NOMO-1 (cell line): ENCODE data around the gene BCAS3.
"Not testable (repeated sequence)": the region's sequence is repeated elsewhere in the genome, so short reads cannot be mapped to it uniquely, and the experiment has no call there.

ENCODE experiments used
- DNase-seq, 2 experiments: peaks; one replicate each; lab custom pipeline; 2025; ENCODE audit not compliant: unreplicated experiment in 2 of 2; lab: John Stamatoyannopoulos, UW

BCAS3 gene

GRCh38 chr17:61422116-61422799 is 744.6 kb downstream of the BCAS3 start:
- DNase-seq = no peak

DNA sequence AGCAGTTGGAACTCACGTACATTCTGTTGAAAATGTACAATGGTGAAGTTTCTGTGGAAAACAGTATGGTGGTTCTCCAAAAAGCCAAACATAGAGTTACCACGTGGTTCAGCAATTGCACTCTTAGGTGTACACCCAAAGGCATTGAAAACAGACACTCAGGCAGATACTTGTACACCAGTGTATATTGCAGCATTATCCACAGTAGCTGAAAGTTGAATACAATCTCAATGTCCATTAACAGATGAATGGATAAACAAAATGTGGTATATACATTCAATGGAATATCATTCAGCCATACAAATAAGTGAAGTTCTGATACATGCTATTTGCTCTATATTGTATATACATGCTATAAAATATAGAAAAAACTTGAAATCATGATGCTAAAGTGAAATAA is 745.2 kb downstream of the BCAS3 start:
- DNase-seq = no peak

DNA sequence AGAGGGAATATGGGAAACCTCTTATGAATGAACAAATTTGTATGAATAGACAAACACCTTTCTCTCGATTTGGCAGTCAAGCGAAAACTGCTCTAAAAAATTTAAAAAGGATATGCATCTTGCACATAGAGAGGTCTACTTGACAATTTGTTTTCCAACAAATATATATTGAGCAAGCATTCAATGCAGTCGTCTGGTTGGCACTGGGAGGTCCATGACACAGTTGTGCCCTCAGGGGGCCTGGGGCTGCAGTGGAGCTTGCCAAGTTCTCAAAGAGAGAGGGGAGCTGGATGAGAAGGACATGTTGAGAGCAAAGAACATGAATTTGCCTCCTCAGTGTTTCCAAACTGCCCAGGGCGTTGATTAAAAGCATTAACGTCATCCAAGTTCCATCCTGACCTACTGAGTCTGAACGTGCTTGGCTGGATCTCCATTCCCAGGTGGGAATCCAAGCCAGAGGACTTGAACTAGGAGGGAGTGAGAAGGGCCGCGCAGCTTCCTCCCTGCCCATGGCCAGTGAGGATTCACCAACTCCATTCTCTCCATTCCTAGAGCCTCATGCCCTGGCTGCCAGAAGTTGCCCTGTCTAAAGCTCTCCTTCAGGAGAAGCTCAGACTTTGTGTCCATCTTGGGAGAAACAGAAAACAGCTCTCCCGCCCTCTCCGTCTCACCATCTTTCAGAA is 746.5 kb downstream of the BCAS3 start:
- DNase-seq = no peak

GRCh38 chr17:61425682-61426481 is 748.2 kb downstream of the BCAS3 start:
- no peak for DNase-seq

DNA sequence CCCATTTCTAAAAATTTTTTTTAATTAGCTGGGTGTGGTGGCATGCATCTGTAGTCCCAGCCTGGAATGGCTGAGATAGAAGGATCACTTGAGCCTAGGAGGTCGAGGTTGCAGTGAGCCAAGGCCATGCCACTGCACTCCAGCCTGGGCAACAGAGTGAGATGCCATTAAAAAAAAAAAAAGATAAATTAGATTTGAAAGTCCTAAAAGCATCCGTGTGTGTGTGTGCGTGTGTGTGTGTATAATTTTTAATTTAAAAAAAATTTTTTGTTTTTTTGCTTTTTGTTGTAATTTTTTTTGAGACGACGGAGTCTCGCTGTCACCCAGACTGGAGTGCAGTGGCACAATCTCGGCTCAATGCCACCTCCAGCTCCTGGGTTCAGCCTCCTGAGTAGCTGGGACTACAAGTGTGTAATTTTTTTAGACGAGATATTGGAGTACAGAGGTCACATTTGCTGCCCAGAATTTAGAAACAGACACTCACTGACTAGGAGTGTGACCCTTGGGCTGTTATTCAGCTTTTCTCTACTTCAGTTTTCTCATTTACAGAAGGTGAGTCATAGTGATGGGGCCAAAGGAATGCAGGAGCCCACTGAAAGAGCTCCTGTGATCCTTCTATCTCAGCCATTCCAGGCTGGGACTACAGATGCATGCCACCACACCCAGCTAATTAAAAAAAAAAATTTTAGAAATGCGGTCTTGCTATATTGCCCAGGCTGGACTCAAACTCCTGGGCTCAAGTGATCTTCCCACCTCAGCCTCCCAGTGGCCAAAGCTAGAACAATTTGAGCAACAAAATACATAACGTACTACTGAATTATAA is 749.0 kb downstream of the BCAS3 start:
- DNase-seq = no peak

- no peak for DNase-seq
Observed at GRCh38 chr17:61427567-61427966, 749.9 kb downstream of the BCAS3 start.

GRCh38 chr17:61429274-61429673 is 751.6 kb downstream of the BCAS3 start:
- DNase-seq = no peak

DNA sequence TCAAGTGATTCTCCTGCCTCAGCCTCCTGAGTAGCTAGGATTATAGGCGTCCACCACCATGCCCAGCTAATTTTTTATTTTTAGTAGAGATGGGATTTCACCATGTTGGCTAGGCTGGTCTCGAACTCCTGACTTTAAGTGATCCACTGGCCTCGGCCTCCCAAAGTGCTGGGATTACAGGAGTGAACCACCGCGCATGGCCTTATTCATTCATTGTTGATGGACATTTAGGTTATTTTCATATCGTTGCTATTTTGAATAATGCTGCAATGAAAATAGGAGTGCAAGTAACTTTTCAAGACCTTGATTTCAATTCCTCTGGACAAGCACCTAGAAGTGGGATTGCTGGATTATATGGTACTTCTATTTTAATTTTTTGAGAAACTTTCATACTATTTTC is 752.2 kb downstream of the BCAS3 start:
- not testable (repeated sequence) for DNase-seq

- DNase-seq = no peak
Observed at GRCh38 chr17:61431594-61432311, 754.1 kb downstream of the BCAS3 start.

DNA sequence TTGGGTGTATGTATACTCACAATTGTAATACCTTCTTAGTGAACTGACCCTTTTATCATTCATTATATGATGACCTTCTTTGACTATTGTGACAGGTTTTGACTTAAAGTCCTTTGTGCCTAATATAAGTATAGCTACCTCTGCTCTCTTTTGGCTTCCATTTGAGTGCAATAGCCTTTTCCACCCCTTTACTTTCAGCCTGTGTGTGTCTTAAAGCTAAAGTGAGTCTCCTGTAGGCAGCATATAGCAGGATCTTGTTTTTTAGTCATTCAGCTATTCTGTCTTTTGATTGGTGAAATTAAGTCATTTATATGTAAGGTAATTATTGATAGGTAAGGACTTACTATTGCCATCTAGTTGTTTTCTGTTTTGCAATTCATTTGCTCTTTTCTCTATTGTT is 758.6 kb downstream of the BCAS3 start:
- no peak for DNase-seq

GRCh38 chr17:61436995-61437704 is 759.5 kb downstream of the BCAS3 start:
- no peak for DNase-seq

- no peak for DNase-seq
Observed at GRCh38 chr17:61440697-61441096, 763.0 kb downstream of the BCAS3 start.

DNA sequence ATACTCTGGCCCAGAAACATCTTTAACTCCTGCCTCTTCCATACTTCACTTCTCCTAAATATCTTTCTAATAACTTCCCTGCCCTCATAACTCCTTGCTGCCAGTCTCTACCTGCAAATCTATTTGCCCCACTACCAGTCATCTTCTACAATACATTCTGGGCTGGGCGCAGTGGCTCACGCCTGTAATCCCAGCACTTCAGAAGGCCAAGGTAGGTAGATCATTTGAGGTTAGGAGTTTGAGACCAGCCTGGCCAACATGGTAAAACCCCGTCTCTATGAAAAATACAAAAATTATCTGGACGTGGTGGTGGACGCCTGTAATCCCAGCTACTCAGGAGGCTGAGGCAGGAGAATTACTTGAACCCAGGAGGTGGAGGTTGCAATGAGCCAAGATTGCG is 763.9 kb downstream of the BCAS3 start:
- not testable (repeated sequence) for DNase-seq

DNA sequence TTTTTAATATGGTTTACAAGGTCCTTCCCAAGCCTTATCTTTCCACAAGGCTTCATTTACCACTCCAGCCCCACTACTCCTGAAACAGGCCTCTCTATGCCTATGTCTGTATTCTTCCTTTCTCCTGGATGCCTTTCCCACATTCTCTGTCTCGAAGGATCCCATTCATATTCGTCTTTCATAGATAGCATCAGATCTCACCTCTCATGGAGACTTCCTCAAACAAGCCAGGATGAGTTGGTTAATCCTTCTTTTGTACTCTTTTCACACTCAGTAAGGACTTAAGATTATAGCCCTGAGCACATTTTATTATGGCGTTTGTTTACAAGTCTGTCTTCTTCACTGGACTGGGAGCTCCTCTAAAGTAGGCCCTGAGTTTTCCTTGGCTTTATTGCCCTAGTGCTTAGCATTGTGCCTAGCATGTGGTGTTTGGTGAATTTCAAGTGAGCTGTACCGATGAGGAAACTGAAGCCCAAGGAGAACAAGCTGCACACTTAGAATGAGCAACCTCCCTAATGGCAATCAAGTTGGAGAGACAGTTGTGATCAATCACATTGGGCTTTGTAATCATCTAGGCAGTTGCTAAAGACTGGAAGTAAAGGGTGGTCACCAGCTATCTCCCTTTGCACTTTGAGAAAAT is 764.6 kb downstream of the BCAS3 start:
- DNase-seq = no peak
